Mesenchymal stem cell (in vitro differentiated cells and primary cell): ENCODE measurements around the gene NCOA7.
A peak's percentile ranks its signal among the peaks of the same experiment; 100 is the strongest.

ENCODE experiments used
- DNase-seq: peaks from one replicate; pipeline ENCODE4 v3.0.0-alpha.2; 2013
- H2AFZ ChIP-seq: one replicate; pipeline ENCODE4 v1.6.1; 2013; ENCODE audit warnings: low read depth, mild to moderate bottlenecking, control low read depth, inconsistent platforms, low read length, moderate library complexity
- H2AK5ac ChIP-seq: 2 replicates; pipeline ENCODE4 v1.6.1; 2013; ENCODE audit warnings: low read length, moderate library complexity, mild to moderate bottlenecking, inconsistent platforms; ENCODE audit not compliant: severe bottlenecking
- H2BK120ac ChIP-seq: one replicate; pipeline ENCODE4 v1.6.1; 2013; ENCODE audit warnings: low read depth, mild to moderate bottlenecking, inconsistent platforms, low read length, moderate library complexity
- H2BK12ac ChIP-seq, 2 experiments: one replicate each; pipeline ENCODE4 v1.6.1; 2013; ENCODE audit warnings: inconsistent platforms in 2 of 2, low read length in 2 of 2, mild to moderate bottlenecking in 2 of 2, moderate library complexity in 2 of 2, control low read depth in 1 of 2
- H2BK15ac ChIP-seq: one replicate; pipeline ENCODE4 v1.6.1; 2013; ENCODE audit warnings: mild to moderate bottlenecking, low read depth, inconsistent platforms; ENCODE audit not compliant: poor library complexity, severe bottlenecking
- H2BK5ac ChIP-seq: 2 replicates; pipeline ENCODE4 v1.6.1; 2013; ENCODE audit warnings: low read depth, mild to moderate bottlenecking, low read length, control low read depth, inconsistent platforms; ENCODE audit not compliant: poor library complexity, severe bottlenecking
- H3K14ac ChIP-seq, 2 experiments: one replicate each; pipeline ENCODE4 v1.6.1; 2013; ENCODE audit warnings: inconsistent platforms in 2 of 2, low read length in 2 of 2, control low read depth in 1 of 2, mild to moderate bottlenecking in 1 of 2, moderate library complexity in 1 of 2
- H3K18ac ChIP-seq, 2 experiments: one replicate each; pipeline ENCODE4 v1.6.1; 2013; ENCODE audit warnings: inconsistent platforms in 2 of 2, low read length in 2 of 2, control low read depth in 1 of 2, low read depth in 1 of 2, mild to moderate bottlenecking in 1 of 2
- H3K23ac ChIP-seq, 2 experiments: one replicate each; pipeline ENCODE4 v1.6.1; 2013; ENCODE audit warnings: inconsistent platforms in 2 of 2, low read length in 2 of 2, mild to moderate bottlenecking in 2 of 2, moderate library complexity in 2 of 2, control low read depth in 1 of 2
- H3K27ac ChIP-seq: 2 replicates; pipeline ENCODE4 v1.5.1; 2013; ENCODE audit warnings: mild to moderate bottlenecking, moderate library complexity, low read length, control low read depth, inconsistent platforms; ENCODE audit not compliant: poor library complexity, severe bottlenecking
- H3K27me3 ChIP-seq, 2 experiments: 2 replicates each; pipeline versions ENCODE4 v1.6.1 to v1.7.0; 2013; ENCODE audit warnings: low read length in 2 of 2, mild to moderate bottlenecking in 2 of 2, moderate library complexity in 2 of 2, control low read depth in 1 of 2, inconsistent platforms in 1 of 2; ENCODE audit not compliant: control insufficient read depth in 1 of 2, insufficient read depth in 1 of 2
- H3K36me3 ChIP-seq, 2 experiments: 2 replicates each; pipeline versions ENCODE4 v1.6.1 to v1.7.0; 2013; ENCODE audit warnings: low read length in 2 of 2, control low read depth in 1 of 2, inconsistent platforms in 1 of 2, low read depth in 1 of 2, mild to moderate bottlenecking in 1 of 2; ENCODE audit not compliant: insufficient read depth in 2 of 2, control insufficient read depth in 1 of 2
- H3K4ac ChIP-seq, 2 experiments: one replicate each; pipeline ENCODE4 v1.6.1; 2013; ENCODE audit warnings: inconsistent platforms in 2 of 2, low read length in 2 of 2, mild to moderate bottlenecking in 2 of 2, moderate library complexity in 2 of 2, control low read depth in 1 of 2, low read depth in 1 of 2
- H3K4me1 ChIP-seq: 2 replicates; pipeline ENCODE4 v1.6.1; 2013; ENCODE audit warnings: low read depth, low read length, control low read depth; ENCODE audit not compliant: control insufficient read depth, insufficient read depth
- H3K4me2 ChIP-seq: 2 replicates; pipeline ENCODE4 v1.6.1; 2013; ENCODE audit warnings: low read length, mild to moderate bottlenecking, inconsistent platforms; ENCODE audit not compliant: poor library complexity, severe bottlenecking
- H3K4me3 ChIP-seq, 2 experiments: 2 replicates each; pipeline versions ENCODE4 v1.5.1 to v1.7.0; 2013; ENCODE audit warnings: low read length in 2 of 2, mild to moderate bottlenecking in 2 of 2, control low read depth in 1 of 2, low read depth in 1 of 2; ENCODE audit not compliant: insufficient read depth in 1 of 2
- H3K79me1 ChIP-seq: replicated peaks from 2 replicates; pipeline ENCODE4 v1.6.1; 2013; ENCODE audit warnings: mild to moderate bottlenecking, control low read depth, low read length, inconsistent platforms; ENCODE audit not compliant: poor library complexity, severe bottlenecking
- H3K9ac ChIP-seq: 2 replicates; pipeline ENCODE4 v1.7.0; 2013; ENCODE audit warnings: mild to moderate bottlenecking, low read length, moderate library complexity
- H3K9me3 ChIP-seq: 2 replicates; pipeline ENCODE4 v1.7.0; 2013; ENCODE audit warnings: mild to moderate bottlenecking, low read length; ENCODE audit not compliant: control insufficient read depth
- H4K8ac ChIP-seq: one replicate; pipeline ENCODE4 v1.6.1; 2013; ENCODE audit warnings: inconsistent platforms, mild to moderate bottlenecking, low read length, moderate library complexity
- H4K91ac ChIP-seq: one replicate; pipeline ENCODE4 v1.6.1; 2013; ENCODE audit warnings: mild to moderate bottlenecking, low read length, inconsistent platforms
- WGBS: methylation state at CpG from one replicate; pipeline ENCODE4 v1.1.7; 2013; ENCODE audit warnings: mixed read lengths; 5-methylcytosine and 5-hydroxymethylcytosine counted together

The NCOA7 gene

DNA sequence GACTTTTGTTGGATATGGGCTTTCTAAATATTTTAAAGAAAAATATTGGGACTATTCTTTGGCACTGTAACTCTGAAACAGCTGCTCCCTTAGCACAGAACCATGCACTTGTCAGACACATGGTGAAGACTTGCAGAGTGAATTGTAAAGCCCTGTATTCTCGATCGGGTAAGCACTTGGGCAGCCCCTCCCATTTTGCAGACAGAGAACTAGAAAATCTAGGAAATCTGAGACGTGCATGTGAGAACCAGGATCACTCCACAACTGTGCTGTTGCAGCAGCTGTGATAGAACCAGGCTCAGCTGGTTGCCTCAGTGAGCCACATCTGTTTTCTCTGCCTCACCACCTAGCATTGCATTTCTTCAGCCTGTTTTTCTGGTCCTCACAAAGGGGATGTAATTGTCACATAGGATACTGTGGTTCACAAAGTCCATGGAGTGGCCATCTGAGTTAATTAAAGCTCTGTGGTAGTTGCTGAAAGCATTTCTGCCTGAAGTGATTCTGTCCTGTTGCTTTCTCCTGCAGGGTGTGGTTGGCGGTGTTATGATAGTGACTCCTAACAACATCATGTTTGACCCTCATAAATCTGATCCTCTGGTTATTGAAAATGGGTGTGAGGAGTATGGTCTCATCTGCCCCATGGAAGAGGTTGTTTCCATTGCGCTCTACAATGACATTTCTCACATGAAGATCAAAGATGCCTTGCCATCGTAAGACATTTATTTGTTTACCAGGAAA, 94.0 kb downstream of the NCOA7 start:
- Histone ChIP-seq H3K9ac (no peak overlapping the region), H2BK120ac (no peak overlapping the region), H3K4me3 (no peak overlapping the region), H4K8ac (peak overlapping the region; percentile 30), H3K79me1 (no peaks in the 10 kb centered on the region), H2BK15ac (no peak overlapping the region), H2BK12ac (no peak overlapping the region), H3K14ac (no peak overlapping the region), H3K18ac (no peak overlapping the region), H3K4ac (no peak overlapping the region), H2AK5ac (no peak overlapping the region), H3K4me2 (no peak overlapping the region), H3K27ac (no peak overlapping the region), H4K91ac (no peak overlapping the region), H3K36me3 (peaks cover 4 to 88% of the 10 kb centered on the region in 2 experiments), H3K9me3 (no peaks in the 10 kb centered on the region), H3K27me3 (no peaks in the 10 kb centered on the region), H3K4me1 (no peaks in the 10 kb centered on the region), H2BK5ac (no peak overlapping the region), H2AFZ (no peak overlapping the region), H3K23ac (no peak overlapping the region)
- no peak for DNase-seq
- 90% methylated on average over 6 of the region's 6 CpGs for WGBS

DNA sequence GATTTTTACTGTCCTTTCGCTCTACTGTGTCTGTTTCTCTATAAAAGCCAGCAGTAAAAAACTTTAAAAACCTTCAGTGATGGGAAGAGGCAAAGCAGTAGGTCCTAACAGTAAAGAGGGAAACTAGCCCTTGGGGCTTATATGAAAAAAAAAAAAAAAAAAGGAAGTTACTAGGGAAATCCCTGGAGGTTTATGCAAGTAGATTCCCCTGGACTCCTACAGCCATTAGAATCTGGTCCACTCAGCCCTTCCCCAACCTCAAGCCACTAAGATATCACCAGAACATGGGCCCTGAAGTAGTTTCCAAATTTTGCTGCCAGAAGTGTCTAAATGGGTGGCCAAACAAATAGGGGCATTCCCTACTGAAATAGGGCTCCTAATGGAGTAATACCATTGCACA, 95.3 kb downstream of the NCOA7 start:
- Histone ChIP-seq H3K4ac (no peak overlapping the region), H2AFZ (no peak overlapping the region), H3K18ac (no peak overlapping the region), H3K36me3 (peaks cover 4 to 90% of the 10 kb centered on the region in 2 experiments), H3K4me1 (no peaks in the 10 kb centered on the region), H3K27me3 (no peaks in the 10 kb centered on the region), H3K4me3 (no peak overlapping the region), H3K14ac (no peak overlapping the region), H2BK120ac (no peak overlapping the region), H3K9ac (no peak overlapping the region), H3K79me1 (no peaks in the 10 kb centered on the region), H3K23ac (no peak overlapping the region), H2BK15ac (no peak overlapping the region), H2AK5ac (no peak overlapping the region), H4K8ac (no peak overlapping the region), H2BK12ac (no peak overlapping the region), H2BK5ac (no peak overlapping the region), H3K4me2 (no peak overlapping the region), H3K9me3 (no peaks in the 10 kb centered on the region), H4K91ac (no peak overlapping the region), H3K27ac (no peak overlapping the region)
- no peak for DNase-seq
- WGBS = no CpG with 5 or more reads among the region's 1 CpG

DNA sequence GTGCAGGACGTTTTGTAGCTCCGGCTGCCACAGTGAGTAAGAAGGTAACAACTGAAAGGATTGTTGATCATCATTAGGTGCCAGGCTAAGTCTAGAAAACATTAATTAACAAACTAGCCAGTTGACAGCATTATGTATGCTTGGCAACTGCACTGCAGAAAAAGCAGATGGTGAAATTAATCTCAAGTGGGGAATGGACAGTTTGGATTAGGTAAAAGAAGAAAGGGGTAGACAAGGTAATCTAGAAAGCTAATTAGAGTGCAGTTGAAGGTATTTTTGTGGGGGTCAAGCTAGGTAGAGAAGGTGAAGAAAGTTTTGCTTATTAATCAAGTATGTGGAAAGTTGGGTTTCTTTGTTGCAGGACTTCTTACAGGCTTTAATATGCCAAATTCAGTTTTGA, 96.2 kb downstream of the NCOA7 start:
- Histone ChIP-seq H3K4me2 (no peak overlapping the region), H2BK12ac (no peak overlapping the region), H2BK120ac (no peak overlapping the region), H3K79me1 (no peaks in the 10 kb centered on the region), H2AK5ac (no peak overlapping the region), H4K8ac (no peak overlapping the region), H3K9ac (no peak overlapping the region), H3K4ac (no peak overlapping the region), H2BK15ac (no peak overlapping the region), H3K23ac (no peak overlapping the region), H3K27me3 (no peaks in the 10 kb centered on the region), H3K4me1 (no peaks in the 10 kb centered on the region), H3K9me3 (no peaks in the 10 kb centered on the region), H3K18ac (no peak overlapping the region), H3K14ac (no peak overlapping the region), H2AFZ (no peak overlapping the region), H3K36me3 (peaks cover 4 to 90% of the 10 kb centered on the region in 2 experiments), H3K27ac (no peak overlapping the region), H3K4me3 (no peak overlapping the region), H2BK5ac (no peak overlapping the region), H4K91ac (no peak overlapping the region)
- DNase-seq = no peak
- WGBS = 100% methylated on average over 2 of the region's 2 CpGs

DNA sequence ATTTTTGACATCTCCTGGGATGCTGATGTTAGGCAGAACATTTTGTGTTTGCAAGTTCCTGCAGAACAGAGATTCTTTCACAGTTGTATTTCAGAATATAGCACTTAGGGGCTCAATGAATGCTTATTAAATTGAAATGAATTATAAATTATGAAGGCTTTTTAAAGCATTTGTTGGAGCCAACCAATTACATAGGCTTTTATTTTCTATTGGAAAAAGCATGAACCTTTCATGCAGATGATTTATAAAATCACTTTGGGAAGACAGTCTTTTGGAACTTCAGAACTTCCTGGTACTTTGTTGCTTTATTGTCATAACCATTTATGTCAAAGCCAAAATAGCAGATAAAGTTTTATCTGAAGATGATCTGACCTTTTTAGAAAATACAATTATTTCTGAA, 96.6 kb downstream of the NCOA7 start:
- no peak overlapping the region for H2AK5ac ChIP-seq
- no peak overlapping the region for H4K8ac ChIP-seq
- no peak for DNase-seq
- H3K79me1 ChIP-seq = no peaks in the 10 kb centered on the region
- H3K4me2 ChIP-seq = no peak overlapping the region
- no peak overlapping the region for H3K27ac ChIP-seq
- H3K4me1 ChIP-seq = no peaks in the 10 kb centered on the region
- no peak overlapping the region for H2BK5ac ChIP-seq
- no peak overlapping the region for H3K4ac ChIP-seq
- no peak overlapping the region for H2BK120ac ChIP-seq
- H3K23ac ChIP-seq = no peak overlapping the region
- H2BK15ac ChIP-seq = no peak overlapping the region
- H3K27me3 ChIP-seq = no peaks in the 10 kb centered on the region
- no peak overlapping the region for H2AFZ ChIP-seq
- H3K9ac ChIP-seq = no peak overlapping the region
- H2BK12ac ChIP-seq = no peak overlapping the region
- peaks cover 4 to 89% of the 10 kb centered on the region in 2 experiments for H3K36me3 ChIP-seq
- no peak overlapping the region for H3K18ac ChIP-seq
- no peak overlapping the region for H4K91ac ChIP-seq
- H3K9me3 ChIP-seq = no peaks in the 10 kb centered on the region
- H3K4me3 ChIP-seq = no peak overlapping the region
- no peak overlapping the region for H3K14ac ChIP-seq
